PC-9 (cell line): ENCODE results near the gene MTNR1A.

Experiments
- EZH2 ChIP-seq: fragments of 200-600 bp; sonication (generic); IDR thresholded peaks from 2 replicates; pipeline ENCODE4 v1.8.0; 2017; ENCODE audit warnings: antibody characterized with exemption, low read depth
- TF ChIP-seq, protein P1 (sequence below): fragments of 200-600 bp; sonication (generic); conservative IDR thresholded peaks from 2 replicates; pipeline ENCODE4 v1.6.1; 2017; ENCODE audit warnings: mixed run types, antibody characterized with exemption, mild to moderate bottlenecking, moderate library complexity

DNA sequence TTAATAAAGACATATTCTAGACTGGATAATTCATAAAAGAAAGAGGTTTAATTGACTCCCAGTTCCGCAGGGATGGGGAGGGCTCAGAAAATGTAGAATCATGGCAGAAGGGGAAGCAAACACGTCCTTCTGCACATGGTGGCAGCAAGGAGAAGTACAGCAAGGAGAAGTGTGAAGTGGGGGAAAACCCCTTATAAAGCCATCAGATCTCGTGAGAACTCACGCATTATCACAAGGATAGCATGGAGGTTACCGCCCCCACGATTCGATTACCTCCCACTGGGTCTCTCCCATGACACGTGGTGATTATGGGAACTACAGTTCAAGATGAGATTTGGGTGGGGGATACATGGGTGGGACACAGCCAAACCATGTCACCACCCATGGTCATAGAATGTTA, 58.3 kb downstream of the MTNR1A start:
- TF ChIP-seq, protein P1, sequence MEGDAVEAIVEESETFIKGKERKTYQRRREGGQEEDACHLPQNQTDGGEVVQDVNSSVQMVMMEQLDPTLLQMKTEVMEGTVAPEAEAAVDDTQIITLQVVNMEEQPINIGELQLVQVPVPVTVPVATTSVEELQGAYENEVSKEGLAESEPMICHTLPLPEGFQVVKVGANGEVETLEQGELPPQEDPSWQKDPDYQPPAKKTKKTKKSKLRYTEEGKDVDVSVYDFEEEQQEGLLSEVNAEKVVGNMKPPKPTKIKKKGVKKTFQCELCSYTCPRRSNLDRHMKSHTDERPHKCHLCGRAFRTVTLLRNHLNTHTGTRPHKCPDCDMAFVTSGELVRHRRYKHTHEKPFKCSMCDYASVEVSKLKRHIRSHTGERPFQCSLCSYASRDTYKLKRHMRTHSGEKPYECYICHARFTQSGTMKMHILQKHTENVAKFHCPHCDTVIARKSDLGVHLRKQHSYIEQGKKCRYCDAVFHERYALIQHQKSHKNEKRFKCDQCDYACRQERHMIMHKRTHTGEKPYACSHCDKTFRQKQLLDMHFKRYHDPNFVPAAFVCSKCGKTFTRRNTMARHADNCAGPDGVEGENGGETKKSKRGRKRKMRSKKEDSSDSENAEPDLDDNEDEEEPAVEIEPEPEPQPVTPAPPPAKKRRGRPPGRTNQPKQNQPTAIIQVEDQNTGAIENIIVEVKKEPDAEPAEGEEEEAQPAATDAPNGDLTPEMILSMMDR = no peak
- TF ChIP-seq EZH2 = no peak
